ENCODE results near the gene BCR.
"Not testable (repeated sequence)": the region's sequence is repeated elsewhere in the genome, so short reads cannot be mapped to it uniquely, and the experiment has no call there.

- TF ChIP-seq CTCF, POLR2AphosphoS5, POLR2A (IDR thresholded peaks at IDR 0.05): not testable (repeated sequence)
Observed at GRCh38 chr22:23311635-23312420, 131.5 kb downstream of the BCR start.
